PC-9 (cell line): ENCODE data around the gene NPBWR2. TPM values are rescaled to one million over a fixed set of nuclear protein-coding genes. Genes with fewer than 3 reads are reported as not detected.

ENCODE experiments used
- BruUV-seq: library from RNA; stranded (reverse); fragments of 400-500 nt; replicated peaks from 2 replicates; lab custom pipeline; 2021; lab: Mats Ljungman, UMichigan
- CTCF ChIA-PET: fragments of 300-600 bp; sonication (Branson Sonifier 250); formaldehyde crosslinking; loops from one replicate; lab custom pipeline; 2022; ENCODE audit warnings: antibody characterized with exemption; lab: Charles Lee
- POLR2A ChIA-PET: fragments of 300-600 bp; sonication (Branson Sonifier 250); formaldehyde crosslinking; loops from one replicate; lab custom pipeline; 2022; ENCODE audit warnings: antibody characterized with exemption; ENCODE audit not compliant: unreplicated experiment; lab: Charles Lee
- DNase-seq, 2 experiments: peaks; one replicate each; pipeline versions ENCODE4 v3.0.0 to v3.0.0-alpha.2; 2015 to 2022; ENCODE audit warnings: mixed read lengths in 1 of 2
- H2AFZ ChIP-seq: fragments of 200-600 bp; sonication (generic); 2 replicates; pipeline ENCODE4 v1.8.1; 2017; ENCODE audit warnings: antibody characterized with exemption
- H3F3A ChIP-seq: fragments of 200-600 bp; sonication (generic); 2 replicates; pipeline ENCODE4 v1.8.1; 2017; ENCODE audit warnings: antibody characterized with exemption, mild to moderate bottlenecking, low read depth; ENCODE audit not compliant: insufficient read depth
- H3K27ac ChIP-seq: fragments of 200-600 bp; sonication (generic); 2 replicates; pipeline ENCODE4 v1.6.1; 2016; ENCODE audit warnings: mixed run types
- H3K27me3 ChIP-seq: fragments of 200-600 bp; sonication (generic); 2 replicates; pipeline ENCODE4 v1.6.1; 2016; ENCODE audit warnings: low read depth, mixed run types; ENCODE audit not compliant: insufficient read depth
- H3K36me3 ChIP-seq: fragments of 200-600 bp; sonication (generic); 2 replicates; pipeline ENCODE4 v1.6.1; 2016; ENCODE audit warnings: low read depth, mixed run types
- H3K4me1 ChIP-seq: fragments of 200-600 bp; sonication (generic); replicated peaks from 2 replicates; pipeline ENCODE4 v1.6.1; 2016; ENCODE audit warnings: mixed run types; ENCODE audit not compliant: insufficient read depth
- H3K4me2 ChIP-seq: fragments of 200-600 bp; sonication (generic); 2 replicates; pipeline ENCODE4 v1.6.1; 2017; ENCODE audit warnings: mixed run types
- H3K4me3 ChIP-seq: fragments of 200-600 bp; sonication (generic); 2 replicates; pipeline ENCODE4 v1.6.1; 2016; ENCODE audit warnings: mixed run types
- H3K79me2 ChIP-seq: fragments of 200-600 bp; sonication (generic); 2 replicates; pipeline ENCODE4 v1.6.1; 2017; ENCODE audit warnings: low read depth, mixed run types
- H3K9me2 ChIP-seq: fragments of 200-600 bp; sonication (generic); 2 replicates; pipeline ENCODE4 v1.8.1; 2017; ENCODE audit warnings: mild to moderate bottlenecking; ENCODE audit not compliant: insufficient read depth
- H3K9me3 ChIP-seq: fragments of 200-600 bp; sonication (generic); 2 replicates; pipeline ENCODE4 v1.8.1; 2016; ENCODE audit warnings: low read depth; ENCODE audit not compliant: insufficient read depth
- H4K20me1 ChIP-seq: fragments of 200-600 bp; sonication (generic); 2 replicates; pipeline ENCODE4 v1.8.1; 2017; ENCODE audit not compliant: insufficient read depth
- CTCF ChIP-seq: fragments of 200-600 bp; sonication (generic); conservative IDR thresholded peaks from 2 replicates; pipeline ENCODE4 v1.6.1; 2017; ENCODE audit warnings: mixed run types, antibody characterized with exemption, mild to moderate bottlenecking, moderate library complexity
- EZH2 ChIP-seq: fragments of 200-600 bp; sonication (generic); IDR thresholded peaks from 2 replicates; pipeline ENCODE4 v1.8.0; 2017; ENCODE audit warnings: antibody characterized with exemption, low read depth
- intact Hi-C: fragments of 100-400 bp; cut with micrococcal nuclease; formaldehyde crosslinking; loops from one replicate; pipeline ENCODE4 v1.10.0; 2022; ENCODE audit not compliant: unreplicated experiment
- total RNA-seq: library from RNA; stranded (reverse); gene quantifications from 2 replicates; pipeline ENCODE4 v1.2.3, GENCODE V29; 2021

Gene NPBWR2
- total RNA-seq, 1 experiment from 2014 or later: not detected

DNA sequence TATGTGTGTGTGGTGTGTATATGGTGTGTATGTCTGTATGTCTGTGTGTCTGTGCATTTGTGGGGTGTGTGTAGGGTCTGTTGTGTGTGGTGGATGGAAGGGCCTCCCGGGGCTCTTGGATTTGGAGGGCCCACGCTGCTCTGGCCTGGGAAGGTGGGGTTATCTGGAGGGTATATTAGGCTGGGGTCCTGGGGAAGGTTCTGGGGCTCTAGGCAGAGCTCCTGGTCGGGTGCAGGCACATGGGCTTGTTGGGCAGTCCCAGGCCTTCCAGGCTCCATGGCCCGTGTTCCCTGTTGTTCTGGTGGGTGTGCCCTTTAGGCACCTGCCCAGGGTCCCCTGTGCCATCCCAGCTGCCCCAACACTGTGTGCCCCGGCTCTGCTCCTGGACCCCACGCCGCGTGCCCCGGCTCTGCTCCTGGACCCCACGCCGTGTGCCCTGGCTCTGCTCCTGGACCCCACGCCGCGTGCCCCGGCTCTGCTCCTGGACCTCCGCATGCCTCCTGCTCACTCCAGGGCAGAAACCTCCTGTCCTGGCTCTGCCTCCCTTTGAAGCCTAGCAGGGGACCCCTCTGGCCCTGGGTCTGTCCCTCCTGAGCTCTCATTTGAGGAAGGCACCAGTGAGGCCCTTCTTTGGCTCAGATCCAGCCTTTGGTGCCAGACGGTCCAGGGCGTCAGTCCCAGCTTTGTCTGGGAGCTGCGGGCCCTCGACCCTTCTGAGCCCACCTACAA lies 46.7 kb upstream of the NPBWR2 start:
- intact Hi-C loops: no loop called here
- H3K4me3 ChIP-seq: no peak overlapping the region
- H3K27ac ChIP-seq: no peak overlapping the region
- peaks cover 17% of the 10 kb centered on the region; the same call in 1 of the 2 replicates for H3K4me1 ChIP-seq
- H3F3A ChIP-seq: peaks cover 11% of the 10 kb centered on the region; the same call in 1 of the 2 replicates
- ChIA-PET POLR2A (no interaction called here), CTCF (no interaction called here)
- no peaks in the 10 kb centered on the region for H3K9me2 ChIP-seq
- H3K4me2 ChIP-seq: no peak overlapping the region
- DNase-seq: no peak
- TF ChIP-seq EZH2 (no peak), CTCF (no peak)
- no peak overlapping the region for H2AFZ ChIP-seq
- no peaks in the 10 kb centered on the region for H3K79me2 ChIP-seq
- H4K20me1 ChIP-seq: no peaks in the 10 kb centered on the region
- H3K27me3 ChIP-seq: peaks cover 3% of the 10 kb centered on the region
- no peaks in the 10 kb centered on the region for H3K36me3 ChIP-seq
- no TSS peak for BruUV-seq
- H3K9me3 ChIP-seq: no peaks in the 10 kb centered on the region

- Histone ChIP-seq H3K4me3 (no peak overlapping the region), H3K27ac (no peak overlapping the region), H3K4me1 (peaks cover 14% of the 10 kb centered on the region; the same call in 1 of the 2 replicates), H3K9me2 (no peaks in the 10 kb centered on the region), H3F3A (peaks cover 11% of the 10 kb centered on the region; the same call in 1 of the 2 replicates), H2AFZ (no peak overlapping the region), H3K36me3 (no peaks in the 10 kb centered on the region), H3K9me3 (no peaks in the 10 kb centered on the region), H3K4me2 (no peak overlapping the region), H4K20me1 (no peaks in the 10 kb centered on the region), H3K27me3 (peaks cover 8% of the 10 kb centered on the region), H3K79me2 (no peaks in the 10 kb centered on the region)
- TF ChIP-seq CTCF (no peak), EZH2 (no peak)
- ChIA-PET CTCF (no interaction called here), POLR2A (no interaction called here)
- no peak for DNase-seq
- intact Hi-C loops: no loop called here
- no TSS peak for BruUV-seq
Observed at GRCh38 chr20:64153410-64153809, 46.0 kb upstream of the NPBWR2 start.

GRCh38 chr20:64152906-64153305 lies 45.5 kb upstream of the NPBWR2 start:
- ChIA-PET POLR2A (no interaction called here), CTCF (interaction anchor here (0.6 kb wide), 1 partner anchor 102 kb away, joined by 9 read pairs; no protein-coding TSS in a partner anchor)
- Histone ChIP-seq H4K20me1 (no peaks in the 10 kb centered on the region), H3K4me2 (no peak overlapping the region), H3K27me3 (peaks cover 13% of the 10 kb centered on the region), H2AFZ (no peak overlapping the region), H3K36me3 (no peaks in the 10 kb centered on the region), H3K27ac (no peak overlapping the region), H3K4me1 (peaks cover 14% of the 10 kb centered on the region; the same call in 1 of the 2 replicates), H3K4me3 (no peak overlapping the region), H3K9me3 (no peaks in the 10 kb centered on the region), H3K9me2 (no peaks in the 10 kb centered on the region), H3K79me2 (no peaks in the 10 kb centered on the region), H3F3A (peaks cover 11% of the 10 kb centered on the region; the same call in 1 of the 2 replicates)
- no TSS peak for BruUV-seq
- TF ChIP-seq EZH2 (no peak), CTCF (no peak)
- intact Hi-C loops: no loop called here
- DNase-seq: no peak
